ENCODE data around the gene POLE.
"Not testable (repeated sequence)": the region's sequence is repeated elsewhere in the genome, so short reads cannot be mapped to it uniquely, and the experiment has no call there.

The POLE gene

GRCh38 chr12:132603240-132604150 is 83.6 kb downstream of the POLE start:
- Histone ChIP-seq H3K27me3 (ENCODE audit: insufficient read depth, low read length, poor library complexity) (no peaks in the 10 kb centered on the region), H3K56ac (ENCODE audit: low read length) (no peak overlapping the region), H4K8ac (ENCODE audit: low read depth, low read length) (no peak overlapping the region), H3K18ac (ENCODE audit: low read length) (no peak overlapping the region), H2BK120ac (ENCODE audit: low read depth, low read length) (no peak overlapping the region), H3K4me1 (ENCODE audit: control insufficient read depth, low read depth, low read length) (no peaks in the 10 kb centered on the region), H3K9ac (ENCODE audit: low read length) (no peak overlapping the region), H3K36me3 (ENCODE audit: control insufficient read depth, insufficient read depth, low read length) (no peaks in the 10 kb centered on the region), H4K5ac (ENCODE audit: low read length) (no peak overlapping the region), H2BK15ac (replicated peaks; ENCODE audit: low read depth) (no peak overlapping the region), H3K23ac (ENCODE audit: low read length) (no peak overlapping the region), H3K4ac (ENCODE audit: low read depth, low read length) (no peak overlapping the region), H3K4me3 (ENCODE audit: low read length) (no peak overlapping the region), H2BK5ac (ENCODE audit: low read length) (no peak overlapping the region), H3K27ac (ENCODE audit: low read depth, low read length) (no peak overlapping the region), H2AK5ac (ENCODE audit: low read length) (no peak overlapping the region), H3K4me2 (ENCODE audit: low read length) (no peak overlapping the region), H3K79me1 (ENCODE audit: low read length) (no peaks in the 10 kb centered on the region), H3K79me2 (ENCODE audit: control insufficient read depth, insufficient read depth, low read length) (no peaks in the 10 kb centered on the region)
- WGBS (ENCODE audit: extremely low coverage, insufficient coverage, low lambda C conversion rate): no CpG with 5 or more reads among the region's 67 CpGs
- DNase-seq: no peak

GRCh38 chr12:132602572-132603239 is 84.4 kb downstream of the POLE start:
- Histone ChIP-seq H2BK5ac (ENCODE audit: low read length) (no peak overlapping the region), H3K9ac (ENCODE audit: low read length) (no peak overlapping the region), H2AK5ac (ENCODE audit: low read length) (no peak overlapping the region), H3K36me3 (ENCODE audit: control insufficient read depth, insufficient read depth, low read length) (no peaks in the 10 kb centered on the region), H3K27ac (ENCODE audit: low read depth, low read length) (no peak overlapping the region), H3K4me1 (ENCODE audit: control insufficient read depth, low read depth, low read length) (no peaks in the 10 kb centered on the region), H4K8ac (ENCODE audit: low read depth, low read length) (no peak overlapping the region), H3K4me2 (ENCODE audit: low read length) (no peak overlapping the region), H3K79me1 (ENCODE audit: low read length) (no peaks in the 10 kb centered on the region), H3K18ac (ENCODE audit: low read length) (no peak overlapping the region), H4K5ac (ENCODE audit: low read length) (no peak overlapping the region), H3K4ac (ENCODE audit: low read depth, low read length) (no peak overlapping the region), H3K56ac (ENCODE audit: low read length) (peak overlapping the region; percentile 25), H2BK15ac (replicated peaks; ENCODE audit: low read depth) (no peak overlapping the region), H3K23ac (ENCODE audit: low read length) (no peak overlapping the region), H2BK120ac (ENCODE audit: low read depth, low read length) (no peak overlapping the region), H3K79me2 (ENCODE audit: control insufficient read depth, insufficient read depth, low read length) (no peaks in the 10 kb centered on the region), H3K27me3 (ENCODE audit: insufficient read depth, low read length, poor library complexity) (no peaks in the 10 kb centered on the region), H3K4me3 (ENCODE audit: low read length) (no peak overlapping the region)
- DNase-seq: no peak
- WGBS (ENCODE audit: extremely low coverage, insufficient coverage, low lambda C conversion rate): no CpG with 5 or more reads among the region's 29 CpGs

DNA sequence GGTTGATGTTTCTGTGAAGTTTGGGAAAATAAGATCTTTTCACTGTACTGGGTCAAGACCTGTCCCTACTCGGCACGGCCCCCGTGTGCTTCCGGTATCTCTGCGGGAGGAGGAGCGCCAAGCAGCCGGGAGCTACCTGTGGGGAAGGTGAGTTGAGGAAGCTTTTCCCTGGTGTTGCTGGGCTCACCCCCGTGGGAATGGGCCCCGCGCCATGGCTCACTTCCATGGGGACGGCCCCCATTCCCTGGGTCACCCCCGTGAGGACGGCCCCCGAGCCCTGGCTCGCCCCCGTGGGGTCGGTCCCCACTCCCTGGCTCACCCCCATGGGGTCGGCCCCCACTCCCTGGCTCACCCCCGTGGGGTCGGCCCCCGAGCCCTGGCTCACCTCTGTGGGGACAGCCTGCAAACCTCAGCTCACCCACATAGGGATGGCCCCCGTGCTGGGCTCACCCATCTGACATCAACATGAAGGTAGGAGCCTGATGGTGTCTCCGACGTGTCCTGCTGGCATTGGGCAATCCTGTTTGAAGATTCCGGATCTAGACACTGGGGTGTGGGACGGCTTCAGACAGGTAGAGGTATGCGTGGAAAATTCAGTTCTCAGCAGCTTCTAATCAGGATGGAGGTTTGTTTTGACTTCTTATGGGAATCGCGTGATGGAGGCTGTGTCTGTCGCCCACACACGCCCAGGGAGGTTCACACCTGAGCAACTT is 85.8 kb downstream of the POLE start:
- Histone ChIP-seq H2BK5ac (ENCODE audit: low read length) (no peak overlapping the region), H3K79me2 (ENCODE audit: control insufficient read depth, insufficient read depth, low read length) (no peaks in the 10 kb centered on the region), H2BK15ac (replicated peaks; ENCODE audit: low read depth) (no peak overlapping the region), H3K27me3 (ENCODE audit: insufficient read depth, low read length, poor library complexity) (no peaks in the 10 kb centered on the region), H3K4me1 (ENCODE audit: control insufficient read depth, low read depth, low read length) (no peaks in the 10 kb centered on the region), H3K27ac (ENCODE audit: low read depth, low read length) (no peak overlapping the region), H3K18ac (ENCODE audit: low read length) (no peak overlapping the region), H4K5ac (ENCODE audit: low read length) (no peak overlapping the region), H3K79me1 (ENCODE audit: low read length) (no peaks in the 10 kb centered on the region), H3K4ac (ENCODE audit: low read depth, low read length) (no peak overlapping the region), H3K9ac (ENCODE audit: low read length) (no peak overlapping the region), H4K8ac (ENCODE audit: low read depth, low read length) (no peak overlapping the region), H3K36me3 (ENCODE audit: control insufficient read depth, insufficient read depth, low read length) (no peaks in the 10 kb centered on the region), H3K4me2 (ENCODE audit: low read length) (no peak overlapping the region), H2BK120ac (ENCODE audit: low read depth, low read length) (no peak overlapping the region), H3K56ac (ENCODE audit: low read length) (peak overlapping the region; percentile 30), H3K23ac (ENCODE audit: low read length) (no peak overlapping the region), H3K4me3 (ENCODE audit: low read length) (no peak overlapping the region), H2AK5ac (ENCODE audit: low read length) (no peak overlapping the region)
- no CpG with 5 or more reads among the region's 31 CpGs for WGBS (ENCODE audit: extremely low coverage, insufficient coverage, low lambda C conversion rate)
- DNase-seq: no peak

DNA sequence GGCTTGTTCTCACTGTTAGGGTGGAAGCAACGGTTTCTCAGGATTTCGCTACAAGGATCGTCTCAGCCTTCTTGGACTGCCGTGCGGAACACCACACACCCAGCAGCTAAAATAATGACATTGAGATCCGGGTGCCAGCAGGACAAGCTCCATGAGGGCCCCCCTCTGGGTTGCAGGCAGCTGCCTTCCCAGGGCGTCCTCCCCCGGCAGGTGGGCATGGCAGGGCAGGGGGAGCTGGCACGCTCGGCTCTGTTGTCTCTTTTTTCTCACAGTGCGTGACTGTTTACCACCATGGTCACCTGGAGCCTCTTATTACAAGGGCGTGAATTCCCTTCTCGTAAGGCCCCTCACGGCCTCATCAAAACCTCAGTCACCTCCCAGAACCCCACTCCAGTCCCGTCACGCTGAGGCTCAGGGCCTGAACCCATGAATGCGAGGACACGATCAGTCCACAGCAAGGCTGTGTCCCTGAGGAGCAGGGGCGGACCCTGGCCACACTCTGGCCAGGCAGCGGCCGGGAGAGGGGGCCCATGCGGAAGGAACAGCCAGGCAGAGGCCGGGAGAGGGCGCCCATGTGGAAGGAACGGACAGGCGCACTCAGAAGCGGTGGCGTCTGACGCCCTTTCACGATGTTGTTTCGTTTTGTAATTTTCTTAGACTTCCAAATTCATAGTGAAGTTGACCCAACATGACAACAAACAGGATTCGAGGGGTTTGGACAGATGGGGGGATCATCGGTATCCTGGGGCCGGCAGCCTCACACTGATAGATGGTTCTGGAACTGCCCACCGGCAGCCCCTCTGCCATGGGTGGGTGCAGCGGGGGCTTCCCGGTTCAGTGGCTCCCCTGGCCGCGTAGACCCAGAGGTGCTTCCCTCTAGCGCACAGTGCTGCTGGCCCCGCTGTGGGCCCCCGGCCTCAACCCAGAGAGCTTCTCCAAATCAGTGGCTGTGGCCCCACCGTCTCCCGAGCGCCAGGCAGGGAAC is 86.8 kb downstream of the POLE start:
- no peak overlapping the region for H3K23ac ChIP-seq (ENCODE audit: low read length)
- no peak overlapping the region for H3K4me3 ChIP-seq (ENCODE audit: low read length)
- no peak overlapping the region for H2BK15ac ChIP-seq (replicated peaks; ENCODE audit: low read depth)
- no peak overlapping the region for H2AK5ac ChIP-seq (ENCODE audit: low read length)
- H3K9ac ChIP-seq (ENCODE audit: low read length): no peak overlapping the region
- no peak overlapping the region for H3K4me2 ChIP-seq (ENCODE audit: low read length)
- no peaks in the 10 kb centered on the region for H3K27me3 ChIP-seq (ENCODE audit: insufficient read depth, low read length, poor library complexity)
- H3K79me1 ChIP-seq (ENCODE audit: low read length): no peaks in the 10 kb centered on the region
- no peaks in the 10 kb centered on the region for H3K36me3 ChIP-seq (ENCODE audit: control insufficient read depth, insufficient read depth, low read length)
- WGBS (ENCODE audit: extremely low coverage, insufficient coverage, low lambda C conversion rate): no CpG with 5 or more reads among the region's 45 CpGs
- no peak overlapping the region for H2BK120ac ChIP-seq (ENCODE audit: low read depth, low read length)
- H4K5ac ChIP-seq (ENCODE audit: low read length): no peak overlapping the region
- no peak overlapping the region for H3K18ac ChIP-seq (ENCODE audit: low read length)
- no peak overlapping the region for H2BK5ac ChIP-seq (ENCODE audit: low read length)
- peak; percentile 73 for DNase-seq
- no peaks in the 10 kb centered on the region for H3K79me2 ChIP-seq (ENCODE audit: control insufficient read depth, insufficient read depth, low read length)
- no peak overlapping the region for H3K27ac ChIP-seq (ENCODE audit: low read depth, low read length)
- no peaks in the 10 kb centered on the region for H3K4me1 ChIP-seq (ENCODE audit: control insufficient read depth, low read depth, low read length)
- H4K8ac ChIP-seq (ENCODE audit: low read depth, low read length): no peak overlapping the region
- H3K56ac ChIP-seq (ENCODE audit: low read length): peak overlapping the region; percentile 30
- H3K4ac ChIP-seq (ENCODE audit: low read depth, low read length): no peak overlapping the region

DNA sequence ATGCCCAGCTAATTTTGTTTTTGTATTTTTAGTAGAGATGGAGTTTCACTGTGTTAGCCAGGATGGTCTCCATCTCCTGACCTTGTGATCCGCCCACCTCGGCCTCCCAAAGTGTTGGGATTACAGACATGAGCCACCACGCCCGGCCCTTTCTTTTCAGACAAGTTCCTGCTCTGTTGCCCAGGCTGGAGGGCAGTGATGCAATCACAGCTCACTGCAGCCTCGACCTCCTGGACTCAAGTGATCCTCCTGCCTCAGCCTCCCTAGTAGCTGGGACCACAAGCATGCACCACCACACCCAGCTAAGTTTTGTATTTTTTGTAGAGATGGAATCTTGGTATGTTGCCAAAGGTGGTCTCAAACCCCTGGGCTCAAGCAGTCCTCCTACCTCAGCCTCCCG is 87.6 kb downstream of the POLE start:
- not testable (repeated sequence) for H3K9ac ChIP-seq (ENCODE audit: low read length); H3K27me3 ChIP-seq (ENCODE audit: insufficient read depth, low read length, poor library complexity)
- no CpG with 5 or more reads among the region's 6 CpGs for WGBS (ENCODE audit: extremely low coverage, insufficient coverage, low lambda C conversion rate)

More for the DNA sequence above, 87.6 kb downstream of the POLE start:
- not testable (repeated sequence) for H3K27ac ChIP-seq (ENCODE audit: low read depth, low read length); H4K5ac ChIP-seq (ENCODE audit: low read length); H3K79me2 ChIP-seq (ENCODE audit: control insufficient read depth, insufficient read depth, low read length); H2BK15ac ChIP-seq (replicated peaks; ENCODE audit: low read depth); H3K56ac ChIP-seq (ENCODE audit: low read length); H3K23ac ChIP-seq (ENCODE audit: low read length); H3K4me1 ChIP-seq (ENCODE audit: control insufficient read depth, low read depth, low read length); H3K18ac ChIP-seq (ENCODE audit: low read length); H3K4me2 ChIP-seq (ENCODE audit: low read length); H2BK120ac ChIP-seq (ENCODE audit: low read depth, low read length); H2BK5ac ChIP-seq (ENCODE audit: low read length); H4K8ac ChIP-seq (ENCODE audit: low read depth, low read length); DNase-seq; H3K4me3 ChIP-seq (ENCODE audit: low read length); H3K4ac ChIP-seq (ENCODE audit: low read depth, low read length); H3K79me1 ChIP-seq (ENCODE audit: low read length); H2AK5ac ChIP-seq (ENCODE audit: low read length); H3K36me3 ChIP-seq (ENCODE audit: control insufficient read depth, insufficient read depth, low read length)

Data from mesendoderm (in vitro differentiated cells).